K562 (cell line): ENCODE data around the gene C2orf76. TPM values are rescaled to one million over a fixed set of nuclear protein-coding genes. Genes with fewer than 3 reads are reported as not detected.

Experiments
- ATAC-seq: fragments of 200-7000 bp; cut with Tn5 transposase; 3 replicates; pipeline ENCODE4 v1.9.1; 2020; ENCODE audit warnings: moderate library complexity
- BruUV-seq: library from RNA; stranded (reverse); fragments of 400-500 nt; replicated peaks from 2 replicates; lab custom pipeline; 2021; lab: Mats Ljungman, UMichigan
- CTCF ChIA-PET: fragments of 300-600 bp; formaldehyde crosslinking; extraction: SDS; loops from one replicate; lab custom pipeline; 2021; ENCODE audit warnings: low intra/inter-chr PET ratio; lab: Yijun Ruan, JAX
- POLR2A ChIA-PET: fragments of 300-600, 350-650 bp; sonication (Branson Sonifier 250); formaldehyde crosslinking; extraction: SDS; loops from one replicate; lab custom pipeline; 2021; ENCODE audit warnings: antibody characterized with exemption, inconsistent platforms; lab: Yijun Ruan, JAX
- DNase-seq, 4 experiments: peaks; one replicate each; pipeline versions ENCODE4 v3.0.0 to v3.0.0-alpha.2; 2011 to 2018; ENCODE audit warnings: low spot score in 3 of 4, mixed read lengths in 3 of 4; ENCODE audit errors: extremely low read depth in 1 of 4
- FAIRE-seq: peaks from 2 replicates; lab custom pipeline; 2011; peaks lifted over from hg19 to GRCh38; lab: Jason Lieb, UNC
- H2AFZ ChIP-seq: 2 replicates; pipeline ENCODE4 v1.6.0; 2011; ENCODE audit warnings: low read depth, low read length, control low read depth, inconsistent platforms
- H3K27ac ChIP-seq: fragments of 200-600 bp; 3 replicates; pipeline ENCODE4 v1.8.0; 2011; ENCODE audit warnings: low read depth, mild to moderate bottlenecking, control low read depth, inconsistent platforms, low read length, moderate library complexity, mixed read lengths; ENCODE audit errors: extremely low read depth
- H3K27me3 ChIP-seq, 2 experiments: fragments of 300-600 bp in 1 of 2; 2 replicates in 1 of 2; 3 replicates in 1 of 2; pipeline versions ENCODE4 v1.6.0 to v1.8.0; 2011; ENCODE audit warnings: inconsistent platforms in 2 of 2, low read length in 2 of 2, mild to moderate bottlenecking in 1 of 2, mixed read lengths in 1 of 2, moderate library complexity in 1 of 2; ENCODE audit not compliant: control insufficient read depth in 2 of 2, insufficient read depth in 2 of 2
- H3K36me3 ChIP-seq: fragments of 300-600 bp; 3 replicates; pipeline ENCODE4 v1.8.0; 2011; ENCODE audit warnings: mild to moderate bottlenecking, low read length, inconsistent platforms; ENCODE audit not compliant: control insufficient read depth, insufficient read depth
- H3K4me1 ChIP-seq, 2 experiments: fragments of 200-600 bp in 1 of 2; replicated peaks in 1 of 2; 2 replicates in 1 of 2; 3 replicates in 1 of 2; pipeline versions ENCODE4 v1.5.1 to v1.8.0; 2011; ENCODE audit warnings: inconsistent platforms in 2 of 2, low read length in 2 of 2, mild to moderate bottlenecking in 1 of 2, mixed read lengths in 1 of 2, moderate library complexity in 1 of 2; ENCODE audit not compliant: control insufficient read depth in 2 of 2, insufficient read depth in 2 of 2
- H3K4me2 ChIP-seq: 2 replicates; pipeline ENCODE4 v1.6.1; 2011; ENCODE audit warnings: low read length, control low read depth, inconsistent platforms, mixed read lengths; ENCODE audit not compliant: insufficient read depth
- H3K4me3 ChIP-seq: fragments of 200-600 bp; sonication (generic), shearing (Covaris generic); 2 replicates; pipeline ENCODE4 v1.5.1; 2016; ENCODE audit warnings: control low read depth, inconsistent platforms
- H3K79me2 ChIP-seq: fragments of 200-600 bp; 3 replicates; pipeline ENCODE4 v1.8.0; 2011; ENCODE audit warnings: low read length, inconsistent platforms; ENCODE audit not compliant: control insufficient read depth, insufficient read depth
- H3K9ac ChIP-seq, 2 experiments: 2 replicates each; pipeline versions ENCODE4 v1.6.0 to v1.6.1; 2011; ENCODE audit warnings: low read depth in 2 of 2, low read length in 2 of 2, control low read depth in 1 of 2, inconsistent platforms in 1 of 2, mild to moderate bottlenecking in 1 of 2, mixed read lengths in 1 of 2; ENCODE audit not compliant: insufficient read depth in 1 of 2
- H3K9me1 ChIP-seq: one replicate; pipeline ENCODE4 v1.6.0; 2011; ENCODE audit warnings: inconsistent platforms, mild to moderate bottlenecking, low read length, moderate library complexity; ENCODE audit not compliant: control insufficient read depth, insufficient read depth
- H3K9me3 ChIP-seq: replicated peaks from 2 replicates; pipeline ENCODE4 v1.5.1; 2011; ENCODE audit warnings: low read depth, low read length, inconsistent platforms; ENCODE audit not compliant: control insufficient read depth, insufficient read depth
- H4K20me1 ChIP-seq: replicated peaks from 2 replicates; pipeline ENCODE4 v1.6.1; 2011; ENCODE audit warnings: low read length, inconsistent platforms, mixed read lengths; ENCODE audit not compliant: control insufficient read depth, insufficient read depth
- ARHGAP35 ChIP-seq: fragments of 450-650 bp; IDR thresholded peaks from 2 replicates; pipeline ENCODE4 v1.6.1; 2018; ENCODE audit not compliant: partially characterized antibody
- BCOR ChIP-seq: fragments of 450-650 bp; IDR thresholded peaks from 2 replicates; pipeline ENCODE4 v1.6.1; 2016
- BHLHE40 ChIP-seq: IDR thresholded peaks from 2 replicates; pipeline ENCODE4 v1.6.1; 2011; ENCODE audit warnings: low read length, improper control_type of control experiment
- CCAR2 ChIP-seq: fragments of 200-400 bp; formaldehyde crosslinking; IDR thresholded peaks from 2 replicates; pipeline ENCODE4 v1.6.1; 2017; ENCODE audit warnings: mild to moderate bottlenecking, low read depth, low read length
- NR2C1 ChIP-seq, 2 experiments: fragments of 450-650 bp; IDR thresholded peaks; 2 replicates each; pipeline ENCODE4 v1.6.1; 2017; ENCODE audit warnings: mild to moderate bottlenecking in 2 of 2, antibody characterized with exemption in 1 of 2, inconsistent platforms in 1 of 2, missing compliant biosample characterization in 1 of 2, missing genetic modification characterization in 1 of 2
- RB1 ChIP-seq: fragments of 450-650 bp; IDR thresholded peaks from 2 replicates; pipeline ENCODE4 v1.6.1; 2017; ENCODE audit warnings: low read depth, mild to moderate bottlenecking
- RBM39 ChIP-seq: fragments of 200-400 bp; formaldehyde crosslinking; optimal IDR thresholded peaks from 2 replicates; pipeline ENCODE3; 2018; ENCODE audit warnings: low read depth, low read length
- SRSF9 ChIP-seq: fragments of 200-400 bp; formaldehyde crosslinking; IDR thresholded peaks from 2 replicates; pipeline ENCODE4 v1.6.1; 2017; ENCODE audit warnings: low read depth, low read length, borderline replicate concordance
- STAT5B ChIP-seq: fragments of 250-450 bp; sonication (Bioruptor Pico); IDR thresholded peaks from 2 replicates; pipeline ENCODE4 v1.8.0; 2021; ENCODE audit warnings: mild to moderate bottlenecking, inconsistent platforms
- TOE1 ChIP-seq, 2 experiments: fragments of 450-650 bp in 1 of 2; sonication (generic) in 1 of 2; formaldehyde crosslinking in 1 of 2; IDR thresholded peaks; 2 replicates each; pipeline versions ENCODE4 v1.7.1 to v1.8.0; 2016 to 2022; ENCODE audit warnings: borderline replicate concordance in 2 of 2, mild to moderate bottlenecking in 2 of 2, antibody characterized with exemption in 1 of 2, inconsistent platforms in 1 of 2, low read depth in 1 of 2, missing genetic modification reagents in 1 of 2, moderate library complexity in 1 of 2
- ZFP1 ChIP-seq: fragments of 450-650 bp; formaldehyde crosslinking; IDR thresholded peaks from 2 replicates; pipeline ENCODE4 v1.4.0; 2020; ENCODE audit warnings: mild to moderate bottlenecking, mixed read lengths
- ZNF121 ChIP-seq: sonication (generic); formaldehyde crosslinking; conservative IDR thresholded peaks from 2 replicates; pipeline ENCODE4 v1.8.0; 2022; ENCODE audit warnings: missing genetic modification reagents
- ZNF3 ChIP-seq: fragments of 250-450 bp; sonication (Bioruptor Pico); IDR thresholded peaks from 2 replicates; pipeline ENCODE4 v1.5.0; 2021; ENCODE audit warnings: mild to moderate bottlenecking, moderate library complexity
- WGBS: fragments of 100-300 bp; shearing (Covaris generic); methylation state at CpG from one replicate; pipeline ENCODE4 v1.1.6; 2016; ENCODE audit warnings: low coverage, mixed read lengths; ENCODE audit not compliant: insufficient coverage; ENCODE audit errors: missing lambda C conversion rate; 5-methylcytosine and 5-hydroxymethylcytosine counted together
- in situ Hi-C: fragments of 300-500 bp; cut with MboI; formaldehyde crosslinking; loops from 4 replicates; pipeline ENCODE4 v1.15.0; 2018; ENCODE audit warnings: inconsistent platforms, mixed read lengths
- intact Hi-C: fragments of 100-400 bp; cut with micrococcal nuclease; formaldehyde crosslinking; loops from 2 replicates; pipeline ENCODE4 v1.14.2; 2022
- polyA plus RNA-seq, 8 experiments: library from polyadenylated mRNA; depleted of rRNA in 4 of 8; stranded (reverse) in 5 of 8; unstranded in 3 of 8; fragments of >200 nt; fragmentation: Nextera tagmentation in 2 of 8; fragmentation: Illumina TruSeq in 1 of 8; extraction: Ambion mirVana in 2 of 8; extraction: Trizol in 1 of 8; gene quantifications; 2 replicates each; pipeline versions ENCODE4 v1.2.1 to v1.2.3, GENCODE V29; 2011 to 2014; ENCODE audit warnings: inconsistent platforms in 1 of 8, missing spikeins in 1 of 8
- total RNA-seq, 7 experiments: library from RNA; depleted of rRNA in 6 of 7; stranded (reverse); fragments of >200 nt in 6 of 7; fragmentation: Illumina TruSeq in 2 of 7; extraction: Trizol in 2 of 7; gene quantifications; 2 replicates each; pipeline versions ENCODE4 v1.2.1 to v1.2.3, GENCODE V29; 2011 to 2021; ENCODE audit warnings: low replicate concordance in 1 of 7
- TF ChIP-seq, protein P1 (sequence below): fragments of 450-650 bp; IDR thresholded peaks from 2 replicates; pipeline ENCODE4 v1.6.1; 2016; ENCODE audit warnings: low read depth

The C2orf76 gene
- total and polyA plus RNA-seq, 9 of the 15 experiments (the other 6 are each of a cell fraction or from before 2014, with no cell fraction given) = 4.8 to 26.2 (median 14.5) TPM

DNA sequence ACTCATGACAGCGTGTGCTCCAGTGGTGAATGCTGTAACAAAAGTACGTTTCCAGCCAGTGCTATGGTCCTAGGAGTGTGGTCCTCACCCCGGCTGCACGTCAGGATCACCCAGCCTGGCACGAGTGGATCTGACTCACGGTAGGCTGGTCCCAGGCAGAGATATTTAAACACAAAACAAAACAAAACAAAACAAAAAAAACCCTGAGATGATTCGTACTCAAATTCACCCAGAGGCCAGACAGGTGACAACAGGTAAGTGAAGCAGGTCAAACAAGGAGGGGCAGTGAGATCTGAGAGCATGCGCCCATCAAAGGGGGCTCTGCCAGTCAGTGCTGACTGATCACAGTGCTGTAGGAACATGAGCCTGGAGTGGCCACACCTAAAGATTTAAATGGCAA lies 43.2 kb downstream of the C2orf76 start (continued):
- no peak for TF ChIP-seq RB1

DNA sequence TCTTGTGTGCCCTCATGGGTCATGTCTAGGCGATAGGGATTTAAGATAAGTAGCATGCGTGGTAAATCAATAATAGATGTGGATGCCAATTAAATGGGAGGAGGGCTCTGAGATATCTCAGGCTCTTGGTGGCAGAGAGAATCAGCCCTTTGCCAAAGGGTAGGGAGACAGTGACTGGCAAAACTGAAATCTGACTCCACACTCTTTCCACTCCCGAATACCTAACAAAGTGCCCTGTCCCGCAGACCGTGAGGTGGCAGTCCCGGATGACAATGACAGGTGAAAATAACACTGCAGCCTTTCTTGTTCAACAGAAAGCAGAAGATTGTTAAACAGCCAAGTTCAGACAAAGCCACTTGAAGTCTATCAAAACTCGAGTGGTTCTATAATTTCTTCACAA lies 47.0 kb downstream of the C2orf76 start:
- no TSS peak for BruUV-seq
- 4% methylated on average over 7 of the region's 7 CpGs for WGBS
- in situ Hi-C loops (no loop called here), intact Hi-C loops (loop anchor here (2.0 to 5.0 kb wide), 2 partner anchors 49 to 68 kb away; no protein-coding TSS in a partner anchor)
- no peak for TF ChIP-seq CCAR2
- TF ChIP-seq ARHGAP35 = no peak
- TF ChIP-seq ZFP1 (CRISPR knock-in tag) = no peak
- TF ChIP-seq ZNF3 (CRISPR knock-in tag) = no peak
- no peak for TF ChIP-seq STAT5B (CRISPR knock-in tag)
- TF ChIP-seq SRSF9 = no peak
- no peak for TF ChIP-seq BHLHE40
- TF ChIP-seq TOE1 (IDR thresholded peaks at IDR 0.05; ENCODE audit: borderline replicate concordance) = no peak
- TF ChIP-seq TOE1 (CRISPR knock-in tag; IDR thresholded peaks at IDR 0.05; ENCODE audit: borderline replicate concordance, low read depth) = no peak
- TF ChIP-seq NR2C1 (IDR thresholded peaks at IDR 0.05) = no peak
- no peak for TF ChIP-seq NR2C1 (tag; IDR thresholded peaks at IDR 0.05)
- TF ChIP-seq, protein P1, sequence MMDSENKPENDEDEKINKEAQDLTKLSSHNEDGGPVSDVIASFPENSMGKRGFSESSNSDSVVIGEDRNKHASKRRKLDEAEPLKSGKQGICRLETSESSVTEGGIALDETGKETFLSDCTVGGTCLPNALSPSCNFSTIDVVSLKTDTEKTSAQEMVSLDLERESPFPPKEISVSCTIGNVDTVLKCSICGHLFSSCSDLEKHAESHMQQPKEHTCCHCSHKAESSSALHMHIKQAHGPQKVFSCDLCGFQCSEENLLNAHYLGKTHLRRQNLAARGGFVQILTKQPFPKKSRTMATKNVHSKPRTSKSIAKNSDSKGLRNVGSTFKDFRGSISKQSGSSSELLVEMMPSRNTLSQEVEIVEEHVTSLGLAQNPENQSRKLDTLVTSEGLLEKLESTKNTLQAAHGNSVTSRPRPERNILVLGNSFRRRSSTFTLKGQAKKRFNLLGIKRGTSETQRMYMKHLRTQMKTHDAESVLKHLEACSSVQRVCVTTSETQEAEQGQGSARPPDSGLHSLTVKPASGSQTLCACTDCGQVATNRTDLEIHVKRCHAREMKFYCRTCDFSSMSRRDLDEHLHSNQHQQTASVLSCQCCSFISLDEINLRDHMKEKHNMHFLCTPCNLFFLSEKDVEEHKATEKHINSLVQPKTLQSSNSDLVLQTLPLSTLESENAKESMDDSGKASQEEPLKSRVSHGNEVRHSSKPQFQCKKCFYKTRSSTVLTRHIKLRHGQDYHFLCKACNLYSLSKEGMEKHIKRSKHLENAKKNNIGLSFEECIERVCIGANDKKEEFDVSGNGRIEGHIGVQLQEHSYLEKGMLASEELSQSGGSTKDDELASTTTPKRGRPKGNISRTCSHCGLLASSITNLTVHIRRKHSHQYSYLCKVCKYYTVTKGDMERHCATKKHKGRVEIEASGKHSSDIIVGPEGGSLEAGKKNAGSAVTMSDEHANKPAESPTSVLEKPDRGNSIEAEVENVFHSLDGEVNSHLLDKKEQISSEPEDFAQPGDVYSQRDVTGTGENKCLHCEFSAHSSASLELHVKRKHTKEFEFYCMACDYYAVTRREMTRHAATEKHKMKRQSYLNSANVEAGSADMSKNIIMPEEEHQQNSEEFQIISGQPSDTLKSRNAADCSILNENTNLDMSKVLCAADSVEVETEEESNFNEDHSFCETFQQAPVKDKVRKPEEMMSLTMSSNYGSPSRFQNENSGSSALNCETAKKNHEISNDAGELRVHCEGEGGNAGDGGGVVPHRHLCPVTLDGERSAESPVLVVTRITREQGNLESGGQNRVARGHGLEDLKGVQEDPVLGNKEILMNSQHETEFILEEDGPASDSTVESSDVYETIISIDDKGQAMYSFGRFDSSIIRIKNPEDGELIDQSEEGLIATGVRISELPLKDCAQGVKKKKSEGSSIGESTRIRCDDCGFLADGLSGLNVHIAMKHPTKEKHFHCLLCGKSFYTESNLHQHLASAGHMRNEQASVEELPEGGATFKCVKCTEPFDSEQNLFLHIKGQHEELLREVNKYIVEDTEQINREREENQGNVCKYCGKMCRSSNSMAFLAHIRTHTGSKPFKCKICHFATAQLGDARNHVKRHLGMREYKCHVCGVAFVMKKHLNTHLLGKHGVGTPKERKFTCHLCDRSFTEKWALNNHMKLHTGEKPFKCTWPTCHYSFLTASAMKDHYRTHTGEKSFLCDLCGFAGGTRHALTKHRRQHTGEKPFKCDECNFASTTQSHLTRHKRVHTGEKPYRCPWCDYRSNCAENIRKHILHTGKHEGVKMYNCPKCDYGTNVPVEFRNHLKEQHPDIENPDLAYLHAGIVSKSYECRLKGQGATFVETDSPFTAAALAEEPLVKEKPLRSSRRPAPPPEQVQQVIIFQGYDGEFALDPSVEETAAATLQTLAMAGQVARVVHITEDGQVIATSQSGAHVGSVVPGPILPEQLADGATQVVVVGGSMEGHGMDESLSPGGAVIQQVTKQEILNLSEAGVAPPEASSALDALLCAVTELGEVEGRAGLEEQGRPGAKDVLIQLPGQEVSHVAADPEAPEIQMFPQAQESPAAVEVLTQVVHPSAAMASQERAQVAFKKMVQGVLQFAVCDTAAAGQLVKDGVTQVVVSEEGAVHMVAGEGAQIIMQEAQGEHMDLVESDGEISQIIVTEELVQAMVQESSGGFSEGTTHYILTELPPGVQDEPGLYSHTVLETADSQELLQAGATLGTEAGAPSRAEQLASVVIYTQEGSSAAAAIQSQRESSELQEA = no peak
- no peak for TF ChIP-seq RBM39
- no peak for TF ChIP-seq ZNF121
- TF ChIP-seq BCOR = no peak
- no peaks in the 10 kb centered on the region for H3K9me3 ChIP-seq
- ChIA-PET CTCF (no interaction called here), POLR2A (no interaction called here)
- no peak overlapping the region for H3K4me2 ChIP-seq
- no peak for FAIRE-seq
- H4K20me1 ChIP-seq = no peaks in the 10 kb centered on the region
- H3K9ac ChIP-seq = no peak overlapping the region
- H3K27ac ChIP-seq = no peak overlapping the region
- no peaks in the 10 kb centered on the region; a peak in 1 of 5 replicates for H3K4me1 ChIP-seq
- no peak overlapping the region for H3K4me3 ChIP-seq
- no peaks in the 10 kb centered on the region for H3K9me1 ChIP-seq
- no peaks in the 10 kb centered on the region for H3K36me3 ChIP-seq
- H3K79me2 ChIP-seq = no peaks in the 10 kb centered on the region
- H3K27me3 ChIP-seq = no peaks in the 10 kb centered on the region
- no peak overlapping the region for H2AFZ ChIP-seq
- ATAC-seq = no peak
- DNase-seq = no peak
